Measurements from ENCODE around the gene NOS1AP. TPM values are rescaled to one million over a fixed set of nuclear protein-coding genes. Genes with fewer than 3 reads are reported as not detected.

Gene NOS1AP
- total and polyA plus RNA-seq, 2 donors from 2014 or later, result 0.47 to 10.7 TPM

GRCh38 chr1:162195567-162195966 lies 126.1 kb downstream of the NOS1AP start:
- peaks cover 10 to 43% (median 41%) of the 10 kb centered on the region in 3 donors for H3K4me1 ChIP-seq (ENCODE audit: control insufficient read depth in 2 of 3, insufficient read depth in 2 of 3, low read depth in 1 of 3, low read length in 3 of 3)
- no peak overlapping the region for H3K27ac ChIP-seq (ENCODE audit: low read depth in 2 of 2, low read length in 2 of 2)
- H3K27me3 ChIP-seq (ENCODE audit: control insufficient read depth, insufficient read depth, low read length), result no peaks in the 10 kb centered on the region
- TF ChIP-seq CTCF (IDR thresholded peaks at IDR 0.05; ENCODE audit: borderline replicate concordance, extremely low read depth, insufficient read depth), result no peak
- H3K4me3 ChIP-seq (ENCODE audit: low read length in 3 of 3), result no peak overlapping the region
- H3K9ac ChIP-seq (ENCODE audit: low read length in 3 of 3), result no peak overlapping the region
- no peaks in the 10 kb centered on the region for H3K36me3 ChIP-seq (ENCODE audit: control insufficient read depth in 2 of 3, insufficient read depth in 3 of 3, low read length in 3 of 3)
- FAIRE-seq (no peak), DNase-seq (no peak)
- no peaks in the 10 kb centered on the region for H3K9me3 ChIP-seq (ENCODE audit: control insufficient read depth in 2 of 3, insufficient read depth in 1 of 3, low read length in 3 of 3)
- intact Hi-C loops (cut with DNase I), result no loop called here

GRCh38 chr1:162196387-162196786 lies 126.9 kb downstream of the NOS1AP start:
- no peak for FAIRE-seq
- intact Hi-C loops (cut with DNase I), result no loop called here
- peak overlapping the region in 1 of 2 donors; percentile 2 for H3K27ac ChIP-seq (ENCODE audit: low read depth in 2 of 2, low read length in 2 of 2)

GRCh38 chr1:162197041-162197531 lies 127.6 kb downstream of the NOS1AP start:
- H3K9me3 ChIP-seq (ENCODE audit: control insufficient read depth in 2 of 3, insufficient read depth in 1 of 3, low read length in 3 of 3), result no peaks in the 10 kb centered on the region
- H3K4me3 ChIP-seq (ENCODE audit: low read length in 3 of 3), result peak overlapping the region in 1 of 3 donors; percentile 7
- intact Hi-C loops (cut with DNase I), result no loop called here
- no peaks in the 10 kb centered on the region for H3K36me3 ChIP-seq (ENCODE audit: control insufficient read depth in 2 of 3, insufficient read depth in 3 of 3, low read length in 3 of 3)
- TF ChIP-seq CTCF (IDR thresholded peaks at IDR 0.05; ENCODE audit: borderline replicate concordance, extremely low read depth, insufficient read depth), result no peak
- no peaks in the 10 kb centered on the region for H3K27me3 ChIP-seq (ENCODE audit: control insufficient read depth, insufficient read depth, low read length)
- H3K27ac ChIP-seq (ENCODE audit: low read depth in 2 of 2, low read length in 2 of 2), result peak overlapping the region in 1 of 2 donors; percentile 2
- FAIRE-seq (no peak), DNase-seq (peak in 2 of 5 donors; percentile 43 to 57)
- H3K4me1 ChIP-seq (ENCODE audit: control insufficient read depth in 2 of 3, insufficient read depth in 2 of 3, low read depth in 1 of 3, low read length in 3 of 3), result peaks cover 10 to 40% (median 35%) of the 10 kb centered on the region in 3 donors
- H3K9ac ChIP-seq (ENCODE audit: low read length in 3 of 3), result no peak overlapping the region

More at GRCh38 chr1:162196387-162196786, 126.9 kb downstream of the NOS1AP start:
- Histone ChIP-seq H3K4me1 (ENCODE audit: control insufficient read depth in 2 of 3, insufficient read depth in 2 of 3, low read depth in 1 of 3, low read length in 3 of 3) (peaks cover 10 to 43% (median 40%) of the 10 kb centered on the region in 3 donors), H3K4me3 (ENCODE audit: low read length in 3 of 3) (no peak overlapping the region), H3K36me3 (ENCODE audit: control insufficient read depth in 2 of 3, insufficient read depth in 3 of 3, low read length in 3 of 3) (no peaks in the 10 kb centered on the region), H3K9me3 (ENCODE audit: control insufficient read depth in 2 of 3, insufficient read depth in 1 of 3, low read length in 3 of 3) (no peaks in the 10 kb centered on the region), H3K27me3 (ENCODE audit: control insufficient read depth, insufficient read depth, low read length) (no peaks in the 10 kb centered on the region), H3K9ac (ENCODE audit: low read length in 3 of 3) (no peak overlapping the region)
- no peak for DNase-seq
- TF ChIP-seq CTCF (IDR thresholded peaks at IDR 0.05; ENCODE audit: borderline replicate concordance, extremely low read depth, insufficient read depth), result no peak
